GM12873 (cell line): ENCODE data around the gene GBA2.

ENCODE experiments used
- TF ChIP-seq, protein P1 (sequence below): IDR thresholded peaks from 2 replicates; pipeline ENCODE4 v1.5.1; 2012; ENCODE audit warnings: low read depth, mild to moderate bottlenecking, moderate library complexity, low read length, control low read depth; ENCODE audit not compliant: insufficient read depth; ENCODE audit errors: missing control alignments

GBA2 gene

DNA sequence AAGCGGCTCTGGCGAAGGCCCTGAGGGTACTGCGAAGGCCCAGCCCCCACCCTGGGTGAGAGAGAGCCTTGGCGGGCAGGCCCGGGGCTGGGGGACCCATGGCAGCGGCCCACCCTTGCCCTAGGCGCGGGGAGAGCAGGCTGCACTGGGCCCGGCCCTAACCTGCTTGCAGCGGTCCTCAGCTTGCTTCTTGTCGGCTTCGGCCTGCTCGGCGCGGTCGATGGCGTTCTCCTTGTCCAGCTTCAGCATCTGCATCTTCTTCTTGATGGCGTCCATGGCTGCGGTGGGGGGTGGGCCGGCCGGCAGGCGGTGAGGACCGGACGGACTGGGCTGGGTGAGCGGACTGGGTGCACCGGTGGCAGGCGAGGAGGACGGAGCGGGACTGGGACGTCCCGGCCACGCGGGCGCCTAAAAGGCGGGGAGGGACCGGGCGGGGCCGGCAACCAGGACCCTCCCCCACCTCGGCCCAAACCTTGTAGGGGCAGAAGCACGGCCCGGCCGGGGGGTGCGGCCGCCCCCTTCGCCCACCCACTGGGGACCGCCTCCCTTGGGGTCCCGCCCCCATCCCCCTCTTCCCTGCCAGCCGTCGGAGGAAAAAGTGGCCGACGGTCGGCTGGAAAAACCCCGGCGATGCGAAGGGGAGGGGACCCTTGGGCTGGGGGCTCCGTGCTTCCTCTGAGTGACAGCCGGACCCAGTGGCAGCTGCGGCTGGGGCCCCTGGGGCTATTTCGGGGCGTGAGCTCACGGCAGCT is 59.3 kb downstream of the GBA2 start, which contains the start of gene TPM2:
Gene TPM2, minus strand, starts transcription at position 384 of the 752 bp plus-strand sequence. Its CDS starts 108 bp downstream, at position 276.
- TF ChIP-seq, protein P1, sequence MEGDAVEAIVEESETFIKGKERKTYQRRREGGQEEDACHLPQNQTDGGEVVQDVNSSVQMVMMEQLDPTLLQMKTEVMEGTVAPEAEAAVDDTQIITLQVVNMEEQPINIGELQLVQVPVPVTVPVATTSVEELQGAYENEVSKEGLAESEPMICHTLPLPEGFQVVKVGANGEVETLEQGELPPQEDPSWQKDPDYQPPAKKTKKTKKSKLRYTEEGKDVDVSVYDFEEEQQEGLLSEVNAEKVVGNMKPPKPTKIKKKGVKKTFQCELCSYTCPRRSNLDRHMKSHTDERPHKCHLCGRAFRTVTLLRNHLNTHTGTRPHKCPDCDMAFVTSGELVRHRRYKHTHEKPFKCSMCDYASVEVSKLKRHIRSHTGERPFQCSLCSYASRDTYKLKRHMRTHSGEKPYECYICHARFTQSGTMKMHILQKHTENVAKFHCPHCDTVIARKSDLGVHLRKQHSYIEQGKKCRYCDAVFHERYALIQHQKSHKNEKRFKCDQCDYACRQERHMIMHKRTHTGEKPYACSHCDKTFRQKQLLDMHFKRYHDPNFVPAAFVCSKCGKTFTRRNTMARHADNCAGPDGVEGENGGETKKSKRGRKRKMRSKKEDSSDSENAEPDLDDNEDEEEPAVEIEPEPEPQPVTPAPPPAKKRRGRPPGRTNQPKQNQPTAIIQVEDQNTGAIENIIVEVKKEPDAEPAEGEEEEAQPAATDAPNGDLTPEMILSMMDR = no peak

DNA sequence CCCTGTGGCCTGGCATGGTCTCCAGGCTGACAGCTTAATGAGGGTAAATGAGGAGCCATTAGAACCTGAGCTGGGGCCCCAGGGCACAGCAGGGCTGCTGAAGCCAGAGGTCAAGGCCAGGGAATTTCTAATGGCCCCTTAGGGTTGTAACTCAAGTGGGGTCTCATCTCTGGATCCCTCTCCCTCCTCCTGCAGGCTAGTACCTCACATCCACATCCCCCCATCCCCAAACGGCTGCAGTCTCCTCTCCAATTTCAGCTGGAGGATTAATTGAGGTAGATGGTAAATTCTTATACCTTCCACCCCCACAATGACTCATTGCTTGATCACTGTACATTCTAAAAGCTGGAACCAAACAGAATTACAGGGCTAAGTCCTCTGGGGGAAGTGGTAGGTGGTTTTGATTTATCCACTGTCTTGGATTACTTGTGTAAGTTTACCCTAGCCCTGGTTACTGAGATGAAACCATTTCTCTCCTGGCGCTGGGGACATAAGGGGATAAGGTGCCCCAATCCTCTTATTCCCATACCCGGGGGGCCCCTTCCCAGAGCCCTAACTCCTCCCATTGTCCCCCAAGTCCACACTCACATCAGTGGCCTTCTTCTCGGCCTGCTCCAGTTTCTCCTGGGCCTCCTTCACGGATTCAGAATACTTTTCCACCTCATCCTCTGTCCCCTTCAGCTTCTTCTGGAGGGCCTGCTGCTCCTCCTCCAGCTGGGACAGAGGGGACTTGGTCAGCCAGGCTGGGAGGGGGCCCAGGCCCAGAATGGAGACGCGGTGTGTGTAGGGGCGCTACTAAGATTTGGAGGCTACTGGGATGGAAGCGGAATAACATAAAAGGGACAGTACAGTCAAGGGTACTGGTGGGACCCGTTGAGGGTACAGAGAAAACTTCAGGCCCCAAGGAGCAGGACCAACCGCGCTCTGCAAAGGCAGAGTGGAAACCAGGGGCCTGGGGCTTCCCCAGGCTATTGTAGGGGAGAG is 60.2 kb downstream of the GBA2 start:
- TF ChIP-seq, protein P1 = no peak

DNA sequence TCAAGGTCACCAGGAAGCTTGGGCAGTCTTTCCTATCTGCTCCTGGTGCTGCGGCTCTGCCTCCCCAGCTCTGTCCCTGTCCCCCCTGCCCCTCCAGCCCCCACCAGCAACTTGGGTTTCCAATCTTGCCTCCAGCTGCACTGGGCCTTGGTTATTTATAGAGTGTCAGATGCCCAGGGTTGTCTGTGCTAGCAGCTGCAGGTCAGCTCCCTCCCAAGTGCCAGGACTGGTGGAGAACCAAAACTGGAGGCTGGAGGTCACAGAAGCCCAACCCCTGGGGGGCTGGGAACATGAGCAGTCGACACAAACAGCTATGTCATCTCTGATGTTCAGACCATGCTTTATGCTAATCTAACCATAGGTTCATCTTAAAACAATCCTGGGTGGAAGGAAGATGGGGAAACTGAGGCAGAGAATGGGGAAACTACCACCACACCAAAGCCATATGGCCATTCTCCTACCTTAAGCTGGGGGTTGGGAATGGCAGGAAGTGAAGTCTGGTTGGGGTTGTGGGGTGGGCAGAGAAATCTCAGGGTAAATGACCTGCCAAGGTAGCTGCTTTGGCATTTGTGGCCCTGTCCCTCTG is 61.0 kb downstream of the GBA2 start:
- TF ChIP-seq, protein P1 = no peak

DNA sequence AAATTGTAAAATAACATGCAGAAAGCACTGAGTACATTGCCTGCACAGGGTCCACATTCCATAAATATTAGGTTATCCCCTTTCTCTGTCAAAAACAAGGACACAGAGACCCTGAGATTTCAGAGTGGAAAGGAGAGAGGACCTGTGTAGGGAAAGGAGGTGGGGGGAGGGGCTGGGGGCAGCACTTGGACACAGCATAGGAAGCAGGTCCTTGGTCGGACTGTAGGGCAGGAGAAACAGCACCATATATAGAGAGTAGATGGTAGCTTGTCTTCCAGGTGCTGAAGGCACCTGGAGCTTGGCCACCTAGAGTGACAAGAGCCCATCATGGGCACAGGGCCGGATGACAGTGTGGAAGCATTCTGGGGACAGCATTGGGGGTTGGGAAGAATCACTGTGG is 61.7 kb downstream of the GBA2 start:
- TF ChIP-seq, protein P1 = no peak
